Loucy (cell line): ENCODE results near the gene CEP41.

ENCODE experiments used
- H2AFZ ChIP-seq: fragments of 200-600 bp; sonication (generic); 2 replicates; pipeline ENCODE4 v1.6.0; 2016; ENCODE audit warnings: antibody characterized with exemption, mild to moderate bottlenecking, low read length, moderate library complexity
- H3F3A ChIP-seq: fragments of 200-600 bp; 2 replicates; pipeline ENCODE4 v1.6.0; 2016; ENCODE audit warnings: antibody characterized with exemption, low read depth, mild to moderate bottlenecking
- H3K27me3 ChIP-seq: fragments of 200-600 bp; sonication (generic); 2 replicates; pipeline ENCODE4 v1.6.1; 2014; ENCODE audit warnings: low read length, mild to moderate bottlenecking; ENCODE audit not compliant: insufficient read depth, poor library complexity, severe bottlenecking
- H3K36me3 ChIP-seq: fragments of 200-600 bp; sonication (generic); 2 replicates; pipeline ENCODE4 v1.6.1; 2016; ENCODE audit warnings: low read length; ENCODE audit not compliant: insufficient read depth
- H3K4me1 ChIP-seq: fragments of 200-600 bp; sonication (generic); 2 replicates; pipeline ENCODE4 v1.5.1; 2014; ENCODE audit warnings: low read length, mild to moderate bottlenecking; ENCODE audit not compliant: insufficient read depth, poor library complexity, severe bottlenecking
- H3K4me2 ChIP-seq: fragments of 200-600 bp; sonication (generic); 2 replicates; pipeline ENCODE4 v1.6.0; 2014; ENCODE audit warnings: antibody characterized with exemption, low read length, low read depth, mild to moderate bottlenecking; ENCODE audit not compliant: poor library complexity, severe bottlenecking
- H3K4me3 ChIP-seq: fragments of 200-600 bp; sonication (generic); 2 replicates; pipeline ENCODE4 v1.5.1; 2014; ENCODE audit warnings: low read length, mild to moderate bottlenecking, mixed read lengths; ENCODE audit not compliant: poor library complexity, severe bottlenecking
- H3K79me2 ChIP-seq: fragments of 200-600 bp; sonication (generic); 2 replicates; pipeline ENCODE4 v1.6.1; 2014; ENCODE audit warnings: low read length; ENCODE audit not compliant: insufficient read depth
- H3K9ac ChIP-seq: fragments of 200-600 bp; sonication (generic); 2 replicates; pipeline ENCODE4 v1.6.0; 2014; ENCODE audit warnings: mild to moderate bottlenecking, low read depth, low read length, moderate library complexity; ENCODE audit not compliant: poor library complexity, severe bottlenecking
- H3K9me2 ChIP-seq: fragments of 200-600 bp; sonication (generic); replicated peaks from 2 replicates; pipeline ENCODE4 v1.6.1; 2016; ENCODE audit warnings: low read depth, low read length, mixed read lengths
- H3K9me3 ChIP-seq: fragments of 200-600 bp; sonication (generic); 2 replicates; pipeline ENCODE4 v1.6.1; 2014; ENCODE audit warnings: mild to moderate bottlenecking, antibody characterized with exemption, low read length, low read depth; ENCODE audit not compliant: insufficient read depth
- H4K20me1 ChIP-seq: fragments of 200-600 bp; sonication (generic); 2 replicates; pipeline ENCODE4 v1.6.0; 2014; ENCODE audit warnings: antibody characterized with exemption, low read length, mild to moderate bottlenecking; ENCODE audit not compliant: insufficient read depth, poor library complexity, severe bottlenecking
- EZH2phosphoT487 ChIP-seq: fragments of 200-600 bp; IDR thresholded peaks from 2 replicates; pipeline ENCODE4 v1.6.1; 2018; ENCODE audit warnings: antibody characterized with exemption, mild to moderate bottlenecking, moderate library complexity, borderline replicate concordance
- TF ChIP-seq, protein P1 (sequence below): fragments of 200-600 bp; sonication (generic); conservative IDR thresholded peaks from 2 replicates; pipeline ENCODE4 v1.5.1; 2014; ENCODE audit warnings: mild to moderate bottlenecking, antibody characterized with exemption, low read length

Gene CEP41

DNA sequence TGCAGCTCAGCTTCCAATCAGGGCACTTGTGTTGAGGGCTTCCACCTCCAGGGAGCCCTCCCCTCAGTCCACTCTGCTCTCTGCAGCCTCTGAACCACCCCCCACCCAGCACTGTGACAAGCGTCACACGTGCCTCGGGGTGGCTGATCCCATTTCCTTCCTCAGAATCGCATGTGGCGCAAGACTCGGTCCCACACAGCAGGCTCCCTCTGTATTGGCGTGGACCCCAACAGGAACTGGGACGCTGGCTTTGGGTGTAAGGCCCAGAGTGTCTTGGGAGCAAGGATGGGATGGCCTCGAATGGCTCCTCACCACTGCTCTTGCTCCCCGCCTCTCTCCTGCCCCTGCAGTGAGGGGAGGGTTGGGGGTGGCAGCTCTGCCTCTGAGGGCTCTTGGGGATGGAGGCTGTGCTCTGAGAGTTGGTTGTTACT lies 56.4 kb downstream of the CEP41 start:
- no peaks in the 10 kb centered on the region for H3K9me2 ChIP-seq
- H3K4me2 ChIP-seq = no peak overlapping the region
- no peak overlapping the region for H3K9ac ChIP-seq
- no peaks in the 10 kb centered on the region for H3K9me3 ChIP-seq
- no peaks in the 10 kb centered on the region for H3K36me3 ChIP-seq
- no peaks in the 10 kb centered on the region for H3K4me1 ChIP-seq
- no peaks in the 10 kb centered on the region for H3K27me3 ChIP-seq
- no peaks in the 10 kb centered on the region for H3F3A ChIP-seq
- H4K20me1 ChIP-seq = no peaks in the 10 kb centered on the region
- no peak for TF ChIP-seq EZH2phosphoT487
- TF ChIP-seq, protein P1, sequence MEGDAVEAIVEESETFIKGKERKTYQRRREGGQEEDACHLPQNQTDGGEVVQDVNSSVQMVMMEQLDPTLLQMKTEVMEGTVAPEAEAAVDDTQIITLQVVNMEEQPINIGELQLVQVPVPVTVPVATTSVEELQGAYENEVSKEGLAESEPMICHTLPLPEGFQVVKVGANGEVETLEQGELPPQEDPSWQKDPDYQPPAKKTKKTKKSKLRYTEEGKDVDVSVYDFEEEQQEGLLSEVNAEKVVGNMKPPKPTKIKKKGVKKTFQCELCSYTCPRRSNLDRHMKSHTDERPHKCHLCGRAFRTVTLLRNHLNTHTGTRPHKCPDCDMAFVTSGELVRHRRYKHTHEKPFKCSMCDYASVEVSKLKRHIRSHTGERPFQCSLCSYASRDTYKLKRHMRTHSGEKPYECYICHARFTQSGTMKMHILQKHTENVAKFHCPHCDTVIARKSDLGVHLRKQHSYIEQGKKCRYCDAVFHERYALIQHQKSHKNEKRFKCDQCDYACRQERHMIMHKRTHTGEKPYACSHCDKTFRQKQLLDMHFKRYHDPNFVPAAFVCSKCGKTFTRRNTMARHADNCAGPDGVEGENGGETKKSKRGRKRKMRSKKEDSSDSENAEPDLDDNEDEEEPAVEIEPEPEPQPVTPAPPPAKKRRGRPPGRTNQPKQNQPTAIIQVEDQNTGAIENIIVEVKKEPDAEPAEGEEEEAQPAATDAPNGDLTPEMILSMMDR = no peak
- H3K4me3 ChIP-seq = no peak overlapping the region
- no peak overlapping the region for H2AFZ ChIP-seq
- H3K79me2 ChIP-seq = no peaks in the 10 kb centered on the region

DNA sequence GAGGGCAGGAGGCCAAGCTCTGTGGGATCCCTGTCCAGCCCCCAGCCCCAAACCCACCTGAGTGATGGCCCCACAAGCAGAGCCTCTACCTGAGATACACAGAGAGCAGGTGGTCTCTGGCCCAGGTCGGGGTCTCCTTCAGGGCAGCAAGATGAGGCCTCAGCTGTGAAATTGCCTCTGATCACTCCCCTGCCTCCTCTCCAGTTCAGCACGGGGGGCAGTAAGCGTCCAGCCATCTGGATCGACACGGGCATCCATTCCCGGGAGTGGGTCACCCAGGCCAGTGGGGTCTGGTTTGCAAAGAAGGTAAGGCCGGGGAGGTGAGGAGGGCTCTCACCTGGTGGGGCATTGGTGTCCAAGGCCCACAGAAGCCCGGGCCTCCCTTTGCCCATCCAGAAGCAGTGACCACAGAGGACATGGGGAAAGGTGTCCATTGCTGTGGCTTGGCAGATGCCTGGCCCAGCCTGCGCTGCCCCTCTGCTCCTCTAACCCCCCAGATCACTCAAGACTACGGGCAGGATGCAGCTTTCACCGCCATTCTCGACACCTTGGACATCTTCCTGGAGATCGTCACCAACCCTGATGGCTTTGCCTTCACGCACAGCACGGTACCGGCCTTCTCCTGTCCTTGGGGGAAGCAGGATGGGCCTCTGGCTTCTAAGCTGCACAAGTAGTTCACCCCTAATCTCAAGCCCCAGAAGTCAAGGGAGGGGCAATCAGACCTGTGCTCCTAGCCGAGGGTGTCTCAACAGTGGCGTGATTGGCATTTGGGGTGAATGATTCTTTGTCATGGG lies 57.4 kb downstream of the CEP41 start:
- H3K4me3 ChIP-seq = no peak overlapping the region
- no peaks in the 10 kb centered on the region for H3K9me3 ChIP-seq
- H3K9ac ChIP-seq = no peak overlapping the region
- H3K36me3 ChIP-seq = no peaks in the 10 kb centered on the region
- H3K9me2 ChIP-seq = no peaks in the 10 kb centered on the region
- no peaks in the 10 kb centered on the region for H3K27me3 ChIP-seq
- no peak for TF ChIP-seq EZH2phosphoT487
- no peaks in the 10 kb centered on the region for H3F3A ChIP-seq
- H2AFZ ChIP-seq = no peak overlapping the region
- H4K20me1 ChIP-seq = no peaks in the 10 kb centered on the region
- no peak overlapping the region for H3K4me2 ChIP-seq
- no peaks in the 10 kb centered on the region for H3K79me2 ChIP-seq
- no peaks in the 10 kb centered on the region for H3K4me1 ChIP-seq

DNA sequence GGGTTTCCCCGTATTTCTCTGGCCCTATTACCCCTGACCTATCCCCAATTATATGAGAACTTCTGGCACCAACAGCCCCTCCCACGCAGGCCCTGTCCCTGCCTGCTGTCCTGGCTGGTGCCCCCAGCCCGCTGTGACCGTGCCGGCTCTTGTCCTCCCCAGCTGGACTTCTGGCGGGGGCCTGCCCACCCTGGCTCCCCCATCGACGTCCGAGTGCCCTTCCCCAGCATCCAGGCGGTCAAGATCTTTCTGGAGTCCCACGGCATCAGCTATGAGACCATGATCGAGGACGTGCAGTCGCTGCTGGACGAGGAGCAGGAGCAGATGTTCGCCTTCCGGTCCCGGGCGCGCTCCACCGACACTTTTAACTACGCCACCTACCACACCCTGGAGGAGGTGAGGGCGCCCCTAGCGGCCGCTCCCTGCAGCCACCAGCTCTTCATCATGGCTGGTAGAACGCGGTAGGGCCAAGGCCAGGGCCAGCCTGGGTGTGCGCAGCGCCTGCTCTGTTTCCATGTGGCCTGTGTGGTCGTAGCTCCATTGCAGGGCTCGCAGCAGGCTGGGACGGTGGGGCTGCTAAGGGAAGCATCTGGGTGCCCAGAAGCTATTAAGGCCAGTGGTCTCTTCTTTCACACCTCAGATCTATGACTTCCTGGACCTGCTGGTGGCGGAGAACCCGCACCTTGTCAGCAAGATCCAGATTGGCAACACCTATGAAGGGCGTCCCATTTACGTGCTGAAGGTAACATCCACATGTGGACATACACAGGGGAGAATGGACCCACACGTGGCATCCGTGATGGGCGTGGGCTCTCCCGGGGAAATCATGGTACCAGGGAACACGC lies 59.1 kb downstream of the CEP41 start:
- Histone ChIP-seq H3K9ac (no peak overlapping the region), H3K4me1 (no peaks in the 10 kb centered on the region), H3F3A (no peaks in the 10 kb centered on the region), H3K27me3 (no peaks in the 10 kb centered on the region), H3K36me3 (no peaks in the 10 kb centered on the region), H3K9me3 (no peaks in the 10 kb centered on the region), H3K9me2 (no peaks in the 10 kb centered on the region), H3K79me2 (no peaks in the 10 kb centered on the region), H2AFZ (no peak overlapping the region), H4K20me1 (no peaks in the 10 kb centered on the region), H3K4me3 (no peak overlapping the region), H3K4me2 (no peak overlapping the region)
- TF ChIP-seq, protein P1 = no peak
- TF ChIP-seq EZH2phosphoT487 = no peak
